A204.1 (cell line): ENCODE measurements around the gene AARS1.
"Not testable (repeated sequence)": the region's sequence is repeated elsewhere in the genome, so short reads cannot be mapped to it uniquely, and the experiment has no call there.

ENCODE experiments used
- FAIRE-seq: peaks from 2 replicates; lab custom pipeline; 2012; peaks lifted over from hg19 to GRCh38; lab: Jason Lieb, UNC

The AARS1 gene

DNA sequence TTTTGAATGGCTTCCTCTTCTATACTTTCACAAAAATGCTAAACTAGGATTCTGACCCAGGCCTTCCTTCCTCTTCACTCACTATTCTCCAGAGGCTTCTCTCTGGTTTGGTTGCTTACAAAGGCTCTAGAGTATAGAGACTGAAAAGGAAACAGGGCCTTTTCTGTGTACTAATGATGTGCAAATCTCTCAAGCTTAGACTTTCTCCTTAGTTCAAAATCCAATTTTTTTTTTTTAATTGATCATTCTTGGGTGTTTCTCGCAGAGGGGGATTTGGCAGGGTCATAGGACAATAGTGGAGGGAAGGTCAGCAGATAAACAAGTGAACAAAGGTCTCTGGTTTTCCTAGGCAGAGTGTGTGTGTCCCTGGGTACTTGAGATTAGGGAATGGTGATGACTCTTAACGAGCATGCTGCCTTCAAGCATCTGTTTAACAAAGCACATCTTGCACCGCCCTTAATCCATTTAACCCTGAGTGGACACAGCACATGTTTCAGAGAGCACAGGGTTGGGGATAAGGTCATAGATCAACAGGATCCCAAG lies 65.3 kb downstream of the AARS1 start:
- not testable (repeated sequence) for FAIRE-seq

DNA sequence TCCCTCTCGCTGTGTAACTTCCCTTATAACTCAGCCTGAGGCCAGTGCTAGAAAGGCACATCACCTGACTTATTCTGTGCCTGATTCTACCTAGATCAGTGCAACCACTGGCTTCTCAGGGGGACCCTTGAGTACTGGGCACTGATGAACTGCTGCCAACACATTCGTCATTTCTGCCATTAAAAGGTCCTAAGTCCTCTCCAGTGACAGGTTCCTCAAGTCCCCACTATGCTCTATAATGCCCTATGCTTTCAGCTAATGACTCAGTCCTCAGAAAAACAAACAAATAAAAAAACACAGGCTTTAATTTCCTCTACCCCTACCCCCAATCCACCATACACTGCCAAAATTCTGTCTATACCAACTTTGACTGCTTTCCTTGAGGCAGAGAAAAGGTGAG lies 66.1 kb downstream of the AARS1 start:
- FAIRE-seq: not testable (repeated sequence)

DNA sequence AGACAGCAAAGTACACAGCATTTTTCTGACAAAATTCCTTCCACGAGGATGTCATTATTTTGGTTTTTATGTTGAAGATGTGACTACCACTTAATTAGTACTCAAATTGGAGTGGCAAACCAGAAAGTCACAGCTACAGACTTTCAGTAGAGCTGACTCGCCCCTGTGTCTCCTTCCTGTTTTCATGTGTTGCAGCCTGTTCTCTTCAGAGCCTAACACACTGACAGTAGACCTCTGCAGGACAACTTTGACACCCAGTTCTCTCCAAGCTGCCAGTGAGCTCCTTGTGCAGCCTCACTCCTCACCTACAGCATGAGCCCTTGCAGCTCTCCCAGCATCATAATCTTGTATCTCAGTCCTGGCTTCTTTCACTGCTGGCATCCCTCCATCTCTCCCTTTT lies 66.7 kb downstream of the AARS1 start:
- FAIRE-seq: not testable (repeated sequence)

DNA sequence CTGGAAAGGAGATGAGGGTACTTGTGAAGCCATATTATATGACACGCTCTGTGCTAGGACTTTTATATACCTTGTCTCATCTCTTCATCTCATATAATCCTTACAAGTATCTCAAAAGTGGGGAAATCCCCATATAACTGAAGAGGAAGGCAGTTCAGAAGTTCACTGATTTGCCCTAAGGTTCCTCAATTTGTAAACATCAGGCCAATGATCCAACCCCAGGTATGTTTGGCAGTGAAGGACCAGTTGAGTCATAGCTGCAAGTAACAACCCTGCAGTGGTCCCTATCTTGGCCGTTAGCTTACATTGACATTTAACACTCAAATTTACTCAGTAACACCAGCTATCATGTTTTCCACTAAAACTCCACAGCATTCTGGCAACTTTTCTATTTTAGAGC lies 70.7 kb downstream of the AARS1 start:
- not testable (repeated sequence) for FAIRE-seq

DNA sequence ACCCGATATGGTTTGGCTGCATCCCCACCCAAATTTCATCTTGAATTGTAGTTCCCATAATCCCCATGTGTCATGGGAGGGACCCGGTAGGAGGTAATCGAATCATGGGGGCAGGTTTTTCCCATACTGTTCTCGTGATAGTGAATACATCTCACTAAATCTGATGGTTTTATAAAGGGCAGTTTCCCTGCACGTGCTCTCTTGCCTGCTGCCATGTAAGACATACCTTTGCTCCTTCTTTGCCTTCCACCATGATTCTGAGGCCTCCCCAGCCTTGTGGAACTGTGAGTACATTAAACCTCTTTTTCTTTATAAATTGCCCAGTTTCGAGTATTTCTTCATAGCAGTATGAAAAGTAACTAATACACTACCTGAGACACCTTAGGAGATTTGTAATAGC lies 82.9 kb downstream of the AARS1 start:
- FAIRE-seq: not testable (repeated sequence)

DNA sequence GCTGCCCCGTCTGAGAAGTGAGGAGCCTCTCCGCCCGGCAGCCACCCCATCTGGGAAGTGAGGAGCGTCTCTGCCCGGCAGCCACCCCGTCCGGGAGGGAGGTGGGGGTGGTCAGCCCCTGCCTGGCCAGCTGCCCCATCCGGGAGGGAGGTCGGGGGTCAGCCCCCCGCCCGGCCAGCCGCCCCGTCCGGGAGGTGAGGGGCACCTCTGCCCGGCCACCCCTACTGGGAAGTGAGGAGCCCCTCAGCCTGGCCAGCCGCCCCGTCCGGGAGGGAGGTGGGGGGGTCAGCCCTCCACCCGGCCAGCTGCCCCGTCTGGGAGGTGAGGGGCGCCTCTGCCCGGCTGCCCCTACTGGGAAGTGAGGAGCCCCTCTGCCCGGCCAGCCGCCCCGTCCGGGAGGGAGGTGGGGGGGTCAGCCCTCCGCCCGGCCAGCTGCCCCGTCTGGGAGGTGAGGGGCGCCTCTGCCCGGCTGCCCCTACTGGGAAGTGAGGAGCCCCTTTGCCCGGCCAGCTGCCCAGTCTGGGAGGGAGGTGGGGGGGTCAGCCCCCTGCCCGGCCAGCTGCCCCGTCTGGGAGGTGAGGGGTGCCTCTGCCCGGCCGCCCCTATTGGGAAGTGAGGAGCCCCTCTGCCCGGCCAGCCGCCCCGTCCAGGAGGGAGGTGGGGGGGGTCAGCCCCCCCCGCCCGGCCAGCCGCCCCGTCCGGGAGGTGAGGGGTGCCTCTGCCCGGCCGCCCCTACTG lies 84.5 kb downstream of the AARS1 start:
- FAIRE-seq: not testable (repeated sequence)

DNA sequence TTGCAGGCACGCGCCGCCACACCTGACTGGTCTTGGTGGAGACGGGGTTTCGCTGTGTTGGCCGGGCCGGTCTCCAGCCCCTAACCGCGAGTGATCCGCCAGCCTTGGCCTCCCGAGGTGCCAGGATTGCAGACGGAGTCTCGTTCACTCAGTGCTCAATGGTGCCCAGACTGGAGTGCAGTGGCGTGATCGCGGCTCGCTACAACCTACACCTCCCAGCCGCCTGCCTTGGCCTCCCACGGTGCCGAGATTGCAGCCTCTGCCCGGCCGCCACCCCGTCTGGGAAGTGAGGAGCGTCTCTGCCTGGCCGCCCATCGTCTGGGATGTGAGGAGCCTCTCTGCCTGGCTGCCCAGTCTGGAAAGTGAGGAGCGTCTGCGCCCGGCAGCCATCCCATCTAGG lies 85.3 kb downstream of the AARS1 start:
- FAIRE-seq: not testable (repeated sequence)

DNA sequence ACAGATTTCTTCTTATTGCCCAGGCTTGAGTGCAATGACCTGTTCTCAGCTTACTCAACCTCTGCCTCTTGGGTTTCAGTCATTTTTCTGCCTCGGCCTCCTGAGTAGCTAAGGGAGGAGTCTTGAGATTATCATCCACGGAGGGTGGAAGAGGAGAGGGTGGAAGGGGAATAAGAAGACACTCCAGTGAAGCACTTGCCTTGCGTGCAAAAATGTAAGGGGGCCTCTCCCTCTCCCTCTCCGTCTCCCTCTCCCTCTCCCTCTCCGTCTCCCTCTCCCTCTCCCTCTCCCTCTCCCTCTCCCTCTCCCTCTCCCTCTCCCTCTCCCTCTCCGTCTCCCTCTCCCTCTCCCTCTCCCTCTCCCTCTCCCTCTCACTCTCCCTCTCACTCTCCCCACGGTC lies 85.8 kb downstream of the AARS1 start:
- FAIRE-seq: not testable (repeated sequence)
